ENCODE results near the gene TRIM5. TPM values are rescaled to one million over a fixed set of nuclear protein-coding genes. Genes with fewer than 3 reads are reported as not detected.

The TRIM5 gene
- total RNA-seq, 3 donors from 2014 or later (not counting 1 experiment from before 2014, with no cell fraction given): 16.3 to 24.4 (median 20.2) TPM

GRCh38 chr11:5655474-5655873 is 29.4 kb downstream of the TRIM5 start:
- DNase-seq (no peak), ATAC-seq (no peak)
- H3K4me1 ChIP-seq (ENCODE audit: control insufficient read depth, insufficient read depth, low read length): no peaks in the 10 kb centered on the region
- intact Hi-C loops (cut with micrococcal nuclease): no loop called here
- Mint-ChIP-seq H3K27ac (no peak overlapping the region), H3K36me3 (peaks cover 8% of the 10 kb centered on the region), H3K4me3 (no peak overlapping the region), H3K27me3 (ENCODE audit: low read depth in 2 of 2) (no peaks in the 10 kb centered on the region), H3K9me3 (peaks cover 0 to 2% of the 10 kb centered on the region in 2 donors), H3K4me1 (no peaks in the 10 kb centered on the region)
- no peak overlapping the region for H3K4me3 ChIP-seq (ENCODE audit: low read length)
- no peak overlapping the region for H3K27ac ChIP-seq (ENCODE audit: low read length)
- H3K27me3 ChIP-seq (ENCODE audit: control insufficient read depth, insufficient read depth, low read length): no peaks in the 10 kb centered on the region
- H3K36me3 ChIP-seq (ENCODE audit: control insufficient read depth, insufficient read depth, low read length): no peaks in the 10 kb centered on the region
- no peaks in the 10 kb centered on the region for H3K9me3 ChIP-seq (ENCODE audit: control insufficient read depth, insufficient read depth, low read length)
- TF ChIP-seq CTCF (IDR thresholded peaks at IDR 0.05): no peak
- WGBS (ENCODE audit: insufficient coverage): 93% methylated on average over 4 of the region's 4 CpGs

- no peaks in the 10 kb centered on the region for H3K9me3 ChIP-seq (ENCODE audit: control insufficient read depth, insufficient read depth, low read length)
- no peak for ATAC-seq
- DNase-seq: no peak
- H3K4me1 ChIP-seq (ENCODE audit: control insufficient read depth, insufficient read depth, low read length): no peaks in the 10 kb centered on the region
- H3K27me3 ChIP-seq (ENCODE audit: control insufficient read depth, insufficient read depth, low read length): no peaks in the 10 kb centered on the region
- no peak overlapping the region for H3K4me3 ChIP-seq (ENCODE audit: low read length)
- intact Hi-C loops (cut with micrococcal nuclease): no loop called here
- Mint-ChIP-seq H3K27me3 (ENCODE audit: low read depth in 2 of 2) (no peaks in the 10 kb centered on the region), H3K4me3 (no peak overlapping the region), H3K4me1 (peaks cover 5% of the 10 kb centered on the region in 2 donors), H3K9me3 (no peaks in the 10 kb centered on the region), H3K27ac (no peak overlapping the region), H3K36me3 (peaks cover 16% of the 10 kb centered on the region)
- peaks cover 23% of the 10 kb centered on the region for H3K36me3 ChIP-seq (ENCODE audit: control insufficient read depth, insufficient read depth, low read length)
- no peak for TF ChIP-seq CTCF (IDR thresholded peaks at IDR 0.05)
- WGBS (ENCODE audit: insufficient coverage): 96% methylated on average over 2 of the region's 3 CpGs
- H3K27ac ChIP-seq (ENCODE audit: low read length): no peak overlapping the region
Measured at GRCh38 chr11:5646139-5646538, 38.7 kb downstream of the TRIM5 start.

- Histone ChIP-seq H3K4me1 (ENCODE audit: control insufficient read depth, insufficient read depth, low read length) (no peaks in the 10 kb centered on the region), H3K9me3 (ENCODE audit: control insufficient read depth, insufficient read depth, low read length) (no peaks in the 10 kb centered on the region), H3K27me3 (ENCODE audit: control insufficient read depth, insufficient read depth, low read length) (no peaks in the 10 kb centered on the region), H3K36me3 (ENCODE audit: control insufficient read depth, insufficient read depth, low read length) (peaks cover 29% of the 10 kb centered on the region), H3K4me3 (ENCODE audit: low read length) (no peak overlapping the region), H3K27ac (ENCODE audit: low read length) (no peak overlapping the region)
- H3K36me3 Mint-ChIP-seq: peaks cover 22% of the 10 kb centered on the region
- ATAC-seq (no peak), DNase-seq (no peak)
- no peak overlapping the region for H3K27ac Mint-ChIP-seq
- H3K27me3 Mint-ChIP-seq (ENCODE audit: low read depth in 2 of 2): no peaks in the 10 kb centered on the region
- no peak overlapping the region for H3K4me3 Mint-ChIP-seq
- TF ChIP-seq CTCF (IDR thresholded peaks at IDR 0.05): no peak
- no peaks in the 10 kb centered on the region for H3K9me3 Mint-ChIP-seq
- intact Hi-C loops (cut with micrococcal nuclease): no loop called here
- peaks cover 5% of the 10 kb centered on the region in 2 donors for H3K4me1 Mint-ChIP-seq
Measured at GRCh38 chr11:5643585-5643984, 41.3 kb downstream of the TRIM5 start.

- Mint-ChIP-seq H3K27ac (no peak overlapping the region), H3K4me1 (peaks cover 5 to 13% of the 10 kb centered on the region in 2 donors), H3K9me3 (no peaks in the 10 kb centered on the region), H3K4me3 (no peak overlapping the region), H3K27me3 (ENCODE audit: low read depth in 2 of 2) (no peaks in the 10 kb centered on the region), H3K36me3 (peaks cover 38% of the 10 kb centered on the region)
- TF ChIP-seq CTCF (IDR thresholded peaks at IDR 0.05): no peak
- DNase-seq (no peak), ATAC-seq (no peak)
- intact Hi-C loops (cut with micrococcal nuclease): no loop called here
- WGBS (ENCODE audit: insufficient coverage): no CpG with 5 or more reads among the region's 1 CpG
- no peak overlapping the region for H3K27ac ChIP-seq (ENCODE audit: low read length)
- peaks cover 56% of the 10 kb centered on the region for H3K36me3 ChIP-seq (ENCODE audit: control insufficient read depth, insufficient read depth, low read length)
- H3K9me3 ChIP-seq (ENCODE audit: control insufficient read depth, insufficient read depth, low read length): no peaks in the 10 kb centered on the region
- no peaks in the 10 kb centered on the region for H3K4me1 ChIP-seq (ENCODE audit: control insufficient read depth, insufficient read depth, low read length)
- no peaks in the 10 kb centered on the region for H3K27me3 ChIP-seq (ENCODE audit: control insufficient read depth, insufficient read depth, low read length)
- no peak overlapping the region for H3K4me3 ChIP-seq (ENCODE audit: low read length)
Measured at GRCh38 chr11:5639953-5640352, 44.9 kb downstream of the TRIM5 start.

Data from natural killer cell (primary cell).